Measurements from ENCODE around the gene APBA2. TPM values are rescaled to one million over a fixed set of nuclear protein-coding genes. Genes with fewer than 3 reads are reported as not detected.

The APBA2 gene
- total RNA-seq, 4 donors from 2014 or later: 5.4 to 15.3 (median 10.4) TPM

DNA sequence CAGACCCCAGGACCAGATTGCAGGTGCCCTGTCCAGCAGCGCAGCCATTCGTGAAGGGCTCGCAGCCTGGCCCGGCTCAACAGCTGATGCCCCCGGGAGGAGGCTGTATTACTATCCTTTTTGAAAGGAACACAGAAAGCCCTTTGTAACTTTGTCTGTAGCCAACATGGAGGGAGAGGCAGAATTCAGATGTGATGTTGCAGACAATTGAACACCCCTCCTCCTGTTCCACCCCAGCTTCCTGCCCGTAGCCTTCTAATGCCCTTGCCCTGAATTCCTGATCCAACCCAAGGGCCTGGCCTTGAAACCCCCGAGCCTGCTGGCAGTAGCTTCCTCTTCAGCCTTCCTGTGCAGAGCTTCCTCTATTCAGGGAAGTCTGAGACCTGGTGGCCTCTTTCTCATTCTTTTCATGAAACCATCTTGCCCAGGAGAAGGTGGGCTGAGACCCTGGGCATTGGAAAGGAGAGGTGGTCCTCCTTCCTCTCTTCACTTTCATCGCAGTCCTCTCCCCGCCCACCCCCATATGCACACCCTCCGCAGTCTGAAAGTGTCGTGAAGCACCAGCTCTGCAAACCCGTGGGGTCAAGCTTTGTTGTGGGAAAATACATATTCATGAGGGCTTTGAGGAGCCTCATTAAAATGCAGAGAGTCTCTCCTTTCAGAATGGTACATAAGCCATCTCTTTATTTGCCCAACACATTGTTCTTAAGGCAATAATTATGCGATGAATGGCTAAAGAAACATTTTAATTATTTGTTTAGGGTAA is 109.2 kb downstream of the APBA2 start:
- no peak overlapping the region for H3K27ac ChIP-seq (replicated peaks in 1 of 4)
- H3K9me3 ChIP-seq: no peaks in the 10 kb centered on the region
- WGBS: 76% methylated on average over 13 of the region's 13 CpGs
- no peaks in the 10 kb centered on the region for H3K27me3 ChIP-seq
- TF ChIP-seq POLR2A (IDR thresholded peaks at IDR 0.05; ENCODE audit: low read depth) (no peak), POLR2AphosphoS5 (IDR thresholded peaks at IDR 0.05) (no peak), EP300 (IDR thresholded peaks at IDR 0.05) (no peak)
- TF ChIP-seq, protein P1, sequence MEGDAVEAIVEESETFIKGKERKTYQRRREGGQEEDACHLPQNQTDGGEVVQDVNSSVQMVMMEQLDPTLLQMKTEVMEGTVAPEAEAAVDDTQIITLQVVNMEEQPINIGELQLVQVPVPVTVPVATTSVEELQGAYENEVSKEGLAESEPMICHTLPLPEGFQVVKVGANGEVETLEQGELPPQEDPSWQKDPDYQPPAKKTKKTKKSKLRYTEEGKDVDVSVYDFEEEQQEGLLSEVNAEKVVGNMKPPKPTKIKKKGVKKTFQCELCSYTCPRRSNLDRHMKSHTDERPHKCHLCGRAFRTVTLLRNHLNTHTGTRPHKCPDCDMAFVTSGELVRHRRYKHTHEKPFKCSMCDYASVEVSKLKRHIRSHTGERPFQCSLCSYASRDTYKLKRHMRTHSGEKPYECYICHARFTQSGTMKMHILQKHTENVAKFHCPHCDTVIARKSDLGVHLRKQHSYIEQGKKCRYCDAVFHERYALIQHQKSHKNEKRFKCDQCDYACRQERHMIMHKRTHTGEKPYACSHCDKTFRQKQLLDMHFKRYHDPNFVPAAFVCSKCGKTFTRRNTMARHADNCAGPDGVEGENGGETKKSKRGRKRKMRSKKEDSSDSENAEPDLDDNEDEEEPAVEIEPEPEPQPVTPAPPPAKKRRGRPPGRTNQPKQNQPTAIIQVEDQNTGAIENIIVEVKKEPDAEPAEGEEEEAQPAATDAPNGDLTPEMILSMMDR (IDR thresholded peaks at IDR 0.05): no peak
- H3K4me1 ChIP-seq: peaks cover 12 to 22% (median 18%) of the 10 kb centered on the region in 4 donors
- no peaks in the 10 kb centered on the region for H3K36me3 ChIP-seq
- DNase-seq (ENCODE audit: extremely low spot score): peak; percentile 70
- intact Hi-C loops (cut with DNase I): no loop called here
- no peak overlapping the region for H3K4me3 ChIP-seq

- no peaks in the 10 kb centered on the region for H3K9me3 ChIP-seq
- no peaks in the 10 kb centered on the region for H3K36me3 ChIP-seq
- no peaks in the 10 kb centered on the region for H3K27me3 ChIP-seq
- peak; percentile 50 for DNase-seq (ENCODE audit: extremely low spot score)
- intact Hi-C loops (cut with DNase I): no loop called here
- H3K27ac ChIP-seq (replicated peaks in 1 of 4): no peak overlapping the region
- H3K4me3 ChIP-seq: no peak overlapping the region
- TF ChIP-seq EP300 (IDR thresholded peaks at IDR 0.05): no peak
- TF ChIP-seq POLR2A (IDR thresholded peaks at IDR 0.05; ENCODE audit: low read depth): no peak
- no peak for TF ChIP-seq POLR2AphosphoS5 (IDR thresholded peaks at IDR 0.05)
- TF ChIP-seq, protein P1 (IDR thresholded peaks at IDR 0.05): no peak
- H3K4me1 ChIP-seq: peaks cover 12 to 22% (median 18%) of the 10 kb centered on the region in 4 donors
- 89% methylated on average over 9 of the region's 9 CpGs for WGBS
Observed at GRCh38 chr15:28995705-28996104, 109.9 kb downstream of the APBA2 start.

DNA sequence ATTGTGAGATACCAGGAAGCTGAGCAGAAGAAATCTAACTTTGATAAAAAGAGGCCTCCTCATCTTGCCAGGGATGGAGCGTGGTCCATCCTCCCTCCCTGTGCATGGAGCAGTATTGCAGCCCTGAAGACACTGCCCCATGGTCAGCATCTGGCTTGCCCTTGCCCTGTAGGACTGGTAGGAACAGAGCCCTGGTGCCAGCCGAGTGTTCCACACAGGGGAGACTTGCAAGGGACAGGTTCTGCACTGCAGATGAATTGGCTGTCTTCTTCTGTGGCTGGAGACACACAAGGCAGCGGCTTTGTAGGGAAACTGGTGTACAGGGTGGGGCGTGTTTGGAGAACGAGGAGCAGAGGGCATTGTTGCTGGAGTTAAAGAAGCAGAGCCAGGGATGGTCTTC is 110.5 kb downstream of the APBA2 start:
- no peak for DNase-seq (ENCODE audit: extremely low spot score)
- H3K36me3 ChIP-seq: no peaks in the 10 kb centered on the region

GRCh38 chr15:28996953-28997352 is 111.2 kb downstream of the APBA2 start:
- peaks cover 12 to 22% (median 18%) of the 10 kb centered on the region in 4 donors for H3K4me1 ChIP-seq
- intact Hi-C loops (cut with DNase I): no loop called here
- WGBS: 75% methylated on average over 5 of the region's 5 CpGs

More for the DNA sequence above, 110.5 kb downstream of the APBA2 start:
- Histone ChIP-seq H3K9me3 (no peaks in the 10 kb centered on the region), H3K4me1 (peaks cover 12 to 22% (median 18%) of the 10 kb centered on the region in 4 donors), H3K27me3 (no peaks in the 10 kb centered on the region), H3K4me3 (no peak overlapping the region), H3K27ac (replicated peaks in 1 of 4) (no peak overlapping the region)
- 97% methylated on average over 5 of the region's 5 CpGs for WGBS
- TF ChIP-seq POLR2A (IDR thresholded peaks at IDR 0.05; ENCODE audit: low read depth) (no peak), EP300 (IDR thresholded peaks at IDR 0.05) (no peak)
- TF ChIP-seq, protein P1 (IDR thresholded peaks at IDR 0.05): no peak
- intact Hi-C loops (cut with DNase I): no loop called here

More at GRCh38 chr15:28996953-28997352, 111.2 kb downstream of the APBA2 start:
- H3K27ac ChIP-seq (replicated peaks in 1 of 4): no peak overlapping the region
- TF ChIP-seq POLR2A (IDR thresholded peaks at IDR 0.05; ENCODE audit: low read depth) (no peak), EP300 (IDR thresholded peaks at IDR 0.05) (no peak), POLR2AphosphoS5 (IDR thresholded peaks at IDR 0.05) (no peak)
- TF ChIP-seq, protein P1 (IDR thresholded peaks at IDR 0.05): no peak
- H3K36me3 ChIP-seq: no peaks in the 10 kb centered on the region
- H3K9me3 ChIP-seq: no peaks in the 10 kb centered on the region
- H3K27me3 ChIP-seq: no peaks in the 10 kb centered on the region
- DNase-seq (ENCODE audit: extremely low spot score): no peak
- H3K4me3 ChIP-seq: no peak overlapping the region
